Peyer's patch (tissue), 4 donors: Measurements from ENCODE around the gene UBE2E2.

Source experiments
- CTCF ChIP-seq, 6 experiments: fragments of 450-650 bp in 4 of 6; fragments of 200-600 bp in 2 of 6; sonication (generic) in 1 of 6; IDR thresholded peaks; one replicate each; pipeline ENCODE4 v1.5.1; 2017 to 2019; ENCODE audit warnings: antibody characterized with exemption in 6 of 6, mild to moderate bottlenecking in 3 of 6, moderate library complexity in 1 of 6
- POLR2A ChIP-seq, 2 donors: fragments of 450-650 bp; IDR thresholded peaks; one replicate each; pipeline ENCODE4 v1.5.1; 2017; ENCODE audit warnings: antibody characterized with exemption in 2 of 2, mild to moderate bottlenecking in 2 of 2, moderate library complexity in 2 of 2

GRCh38 chr3:23448998-23449537 lies 245.9 kb downstream of the UBE2E2 start:
- TF ChIP-seq CTCF (IDR thresholded peaks at IDR 0.05), result no peak
- no peak for TF ChIP-seq POLR2A (IDR thresholded peaks at IDR 0.05)
